HTR-8/SVneo (cell line): ENCODE measurements around the gene NOP10.
A peak's percentile ranks its signal among the peaks of the same experiment; 100 is the strongest.
"Not testable (repeated sequence)": the region's sequence is repeated elsewhere in the genome, so short reads cannot be mapped to it uniquely, and the experiment has no call there.

Experiments
- DNase-seq: peaks from one replicate; pipeline ENCODE4 v3.0.0; 2011; ENCODE audit warnings: low spot score, mixed read lengths; ENCODE audit not compliant: insufficient read length
- FAIRE-seq: peaks from 2 replicates; lab custom pipeline; 2011; peaks lifted over from hg19 to GRCh38; lab: Jason Lieb, UNC

Gene NOP10

GRCh38 chr15:34359416-34359815, 16.5 kb upstream of the NOP10 start:
- DNase-seq = no peak
- no peak for FAIRE-seq

GRCh38 chr15:34358948-34359347, 16.0 kb upstream of the NOP10 start:
- DNase-seq = no peak
- FAIRE-seq = no peak

GRCh38 chr15:34358367-34358766, 15.4 kb upstream of the NOP10 start:
- FAIRE-seq = no peak
- no peak for DNase-seq

GRCh38 chr15:34357653-34358052, 14.7 kb upstream of the NOP10 start:
- DNase-seq (no peak), FAIRE-seq (no peak)

- DNase-seq (no peak), FAIRE-seq (no peak)
These were observed 12.3 kb upstream of the NOP10 start for GRCh38 chr15:34355241-34355640.

- DNase-seq (no peak), FAIRE-seq (no peak)
These were observed 11.3 kb upstream of the NOP10 start for GRCh38 chr15:34354286-34354685.

GRCh38 chr15:34353627-34354026, 10.7 kb upstream of the NOP10 start:
- no peak for FAIRE-seq

GRCh38 chr15:34352996-34353395, 10.1 kb upstream of the NOP10 start:
- not testable (repeated sequence) for DNase-seq, FAIRE-seq

More at GRCh38 chr15:34353627-34354026, 10.7 kb upstream of the NOP10 start:
- DNase-seq = no peak

GRCh38 chr15:34349769-34350168, 6.8 kb upstream of the NOP10 start:
- FAIRE-seq = no peak
- no peak for DNase-seq

- FAIRE-seq = no peak
These were observed 5.9 kb upstream of the NOP10 start for GRCh38 chr15:34348735-34349300.

GRCh38 chr15:34347951-34348638, 5.2 kb upstream of the NOP10 start:
- DNase-seq (no peak), FAIRE-seq (no peak)

More at GRCh38 chr15:34348735-34349300, 5.9 kb upstream of the NOP10 start:
- no peak for DNase-seq

- not testable (repeated sequence) for DNase-seq, FAIRE-seq
These were observed 661 bp downstream of the NOP10 start for GRCh38 chr15:34342213-34342736.

GRCh38 chr15:34341381-34342212, 1.3 kb downstream of the NOP10 start:
- FAIRE-seq (no peak), DNase-seq (no peak)

GRCh38 chr15:34339946-34340345, 3.0 kb downstream of the NOP10 start:
- DNase-seq (no peak), FAIRE-seq (no peak)

- DNase-seq (no peak), FAIRE-seq (no peak)
These were observed 4.6 kb downstream of the NOP10 start for GRCh38 chr15:34338347-34338746.

- FAIRE-seq (peak; percentile 68), DNase-seq (peak; percentile 91)
These were observed 5.2 kb downstream of the NOP10 start, which contains the start of gene SLC12A6 for GRCh38 chr15:34337557-34338306. TSS of gene SLC12A6 (minus strand) at chr15:34337781. CDS start at chr15:34336680, 1,101 bp downstream.

- FAIRE-seq (peak; percentile 33), DNase-seq (no peak)
These were observed 5.9 kb downstream of the NOP10 start for GRCh38 chr15:34336991-34337556.

- DNase-seq (no peak), FAIRE-seq (no peak)
These were observed 6.5 kb downstream of the NOP10 start for GRCh38 chr15:34336231-34336990.
